ENCODE measurements around the gene ADAM12. TPM values are rescaled to one million over a fixed set of nuclear protein-coding genes. Genes with fewer than 3 reads are reported as not detected.

Gene ADAM12
- polyA plus RNA-seq, 3 donors = 0.05 TPM; not detected in 2

DNA sequence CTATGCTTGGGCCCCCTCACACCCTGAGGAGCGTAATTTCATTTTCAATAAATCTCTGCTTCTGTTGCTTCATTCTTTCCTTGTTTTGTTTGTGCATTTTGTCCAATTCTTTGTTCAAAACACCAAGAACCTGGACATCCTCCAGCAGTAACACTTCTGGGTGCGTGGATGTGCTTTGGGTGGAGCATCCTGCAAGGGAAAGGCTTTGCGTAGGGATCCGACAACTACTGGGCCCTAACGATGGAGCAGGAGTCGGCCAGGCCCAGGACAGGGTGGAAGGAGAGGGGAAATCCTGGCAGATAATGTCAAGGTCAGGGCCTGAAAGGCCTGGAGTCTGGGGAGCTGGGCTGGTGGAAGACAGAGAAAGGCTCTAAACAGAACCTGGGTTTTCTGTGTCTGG is 231.8 kb downstream of the ADAM12 start:
- H3K36me3 ChIP-seq (replicated peaks in 1 of 2; ENCODE audit: control insufficient read depth in 1 of 2, insufficient read depth in 2 of 2, low read length in 2 of 2) = no peaks in the 10 kb centered on the region
- no peaks in the 10 kb centered on the region for H3K4me1 ChIP-seq (ENCODE audit: control insufficient read depth in 1 of 2, insufficient read depth in 2 of 2, low read length in 2 of 2)
- 98% methylated on average over 6 of the region's 6 CpGs for WGBS (ENCODE audit: insufficient coverage)
- H3K4me2 ChIP-seq (replicated peaks; ENCODE audit: extremely low read depth, low read length, poor library complexity, severe bottlenecking) = no peak overlapping the region
- H3K9me3 Mint-ChIP-seq = peaks cover 0 to 5% (median under 1%) of the 10 kb centered on the region in 7 donors
- DNase-seq = no peak
- peaks cover 0 to 8% (median 7%) of the 10 kb centered on the region in 3 donors for H3K27me3 Mint-ChIP-seq (ENCODE audit: low read depth in 3 of 3)
- no peak overlapping the region for H3K4me3 Mint-ChIP-seq
- intact Hi-C loops (cut with micrococcal nuclease) = no loop called here
- peaks cover 1% of the 10 kb centered on the region for H3K4me1 Mint-ChIP-seq
- no peaks in the 10 kb centered on the region for H4K20me1 ChIP-seq (ENCODE audit: insufficient read depth, low read length)
- no peaks in the 10 kb centered on the region for H3K36me3 Mint-ChIP-seq
- H3K9ac ChIP-seq (ENCODE audit: insufficient read depth, low read length, poor library complexity, severe bottlenecking) = no peak overlapping the region
- no peak overlapping the region for H3K4me3 ChIP-seq (replicated peaks in 1 of 3; ENCODE audit: low read depth in 2 of 3, low read length in 3 of 3)
- no peak overlapping the region for H3K27ac Mint-ChIP-seq
- no peak overlapping the region for H2AFZ ChIP-seq (ENCODE audit: insufficient read depth, low read depth, low read length, poor library complexity, severe bottlenecking)
- no peaks in the 10 kb centered on the region for H3K9me3 ChIP-seq (replicated peaks in 1 of 2; ENCODE audit: control insufficient read depth in 1 of 2, insufficient read depth in 1 of 2, low read length in 2 of 2)
- no peak for TF ChIP-seq CTCF (IDR thresholded peaks at IDR 0.05)
- no peaks in the 10 kb centered on the region for H3K27me3 ChIP-seq (ENCODE audit: control insufficient read depth in 2 of 2, insufficient read depth in 2 of 2, low read length in 2 of 2)
- no peaks in the 10 kb centered on the region for H3K79me2 ChIP-seq (ENCODE audit: insufficient read depth, low read length)
- no peak overlapping the region for H3K27ac ChIP-seq (ENCODE audit: low read depth in 1 of 2, low read length in 2 of 2)

DNA sequence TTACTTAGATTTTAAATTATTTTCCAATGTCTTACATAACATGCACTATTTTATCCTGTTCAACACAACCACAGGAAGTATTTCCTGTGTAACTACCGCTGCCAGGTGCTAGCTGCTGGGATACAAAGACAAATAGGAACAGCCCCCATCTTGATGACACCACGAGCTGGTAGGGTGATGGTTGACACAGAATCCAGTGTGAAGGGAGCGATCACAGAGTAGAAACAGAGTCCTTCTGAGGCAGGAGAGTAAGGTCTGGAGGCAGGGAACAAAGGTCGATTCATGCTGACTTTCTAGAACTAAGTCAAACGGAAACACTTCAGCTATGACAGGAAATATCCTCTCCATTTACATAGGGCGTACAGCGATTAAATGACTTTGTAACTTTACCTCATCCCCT is 232.3 kb downstream of the ADAM12 start:
- 57% methylated on average over 4 of the region's 7 CpGs for WGBS (ENCODE audit: insufficient coverage)
- Histone ChIP-seq H3K27ac (ENCODE audit: low read depth in 1 of 2, low read length in 2 of 2) (no peak overlapping the region), H3K4me3 (replicated peaks in 1 of 3; ENCODE audit: low read depth in 2 of 3, low read length in 3 of 3) (no peak overlapping the region), H3K4me2 (replicated peaks; ENCODE audit: extremely low read depth, low read length, poor library complexity, severe bottlenecking) (no peak overlapping the region), H3K27me3 (ENCODE audit: control insufficient read depth in 2 of 2, insufficient read depth in 2 of 2, low read length in 2 of 2) (no peaks in the 10 kb centered on the region), H2AFZ (ENCODE audit: insufficient read depth, low read depth, low read length, poor library complexity, severe bottlenecking) (no peak overlapping the region), H3K79me2 (ENCODE audit: insufficient read depth, low read length) (no peaks in the 10 kb centered on the region), H3K36me3 (replicated peaks in 1 of 2; ENCODE audit: control insufficient read depth in 1 of 2, insufficient read depth in 2 of 2, low read length in 2 of 2) (no peaks in the 10 kb centered on the region), H3K4me1 (ENCODE audit: control insufficient read depth in 1 of 2, insufficient read depth in 2 of 2, low read length in 2 of 2) (no peaks in the 10 kb centered on the region), H3K9me3 (replicated peaks in 1 of 2; ENCODE audit: control insufficient read depth in 1 of 2, insufficient read depth in 1 of 2, low read length in 2 of 2) (no peaks in the 10 kb centered on the region), H4K20me1 (ENCODE audit: insufficient read depth, low read length) (no peaks in the 10 kb centered on the region), H3K9ac (ENCODE audit: insufficient read depth, low read length, poor library complexity, severe bottlenecking) (no peak overlapping the region)
- Mint-ChIP-seq H3K9me3 (peaks cover 0 to 9% (median 3%) of the 10 kb centered on the region in 7 donors), H3K4me1 (peaks cover 1% of the 10 kb centered on the region), H3K4me3 (no peak overlapping the region), H3K36me3 (no peaks in the 10 kb centered on the region), H3K27ac (no peak overlapping the region), H3K27me3 (ENCODE audit: low read depth in 3 of 3) (peaks cover 0 to 7% (median 7%) of the 10 kb centered on the region in 3 donors)
- no peak for DNase-seq
- intact Hi-C loops (cut with micrococcal nuclease) = no loop called here
- no peak for TF ChIP-seq CTCF (IDR thresholded peaks at IDR 0.05)
